Femur (tissue), 1 donor: ENCODE results near the gene FAM83D.

Experiments used
- DNase-seq: peaks from one replicate; pipeline ENCODE4 v3.0.0-alpha.2; 2017

FAM83D gene

GRCh38 chr20:38895098-38895949 is 30.9 kb upstream of the FAM83D start:
- DNase-seq = no peak

GRCh38 chr20:38896009-38896594 is 30.1 kb upstream of the FAM83D start:
- DNase-seq = no peak

- DNase-seq = no peak
Observed at GRCh38 chr20:38897267-38897666, 28.9 kb upstream of the FAM83D start.

GRCh38 chr20:38900606-38901005 is 25.6 kb upstream of the FAM83D start:
- no peak for DNase-seq

GRCh38 chr20:38902601-38903000 is 23.6 kb upstream of the FAM83D start:
- no peak for DNase-seq

GRCh38 chr20:38903335-38903734 is 22.9 kb upstream of the FAM83D start:
- no peak for DNase-seq

GRCh38 chr20:38905375-38905774 is 20.8 kb upstream of the FAM83D start:
- no peak for DNase-seq

- no peak for DNase-seq
Observed at GRCh38 chr20:38907918-38908677, 18.1 kb upstream of the FAM83D start.

GRCh38 chr20:38915355-38915754 is 10.9 kb upstream of the FAM83D start:
- DNase-seq = no peak

GRCh38 chr20:38917657-38918056 is 8.6 kb upstream of the FAM83D start:
- no peak for DNase-seq

GRCh38 chr20:38918172-38918571 is 8.0 kb upstream of the FAM83D start:
- no peak for DNase-seq

GRCh38 chr20:38919683-38920082 is 6.5 kb upstream of the FAM83D start:
- no peak for DNase-seq

GRCh38 chr20:38920411-38920810 is 5.8 kb upstream of the FAM83D start:
- DNase-seq = no peak

GRCh38 chr20:38920851-38921250 is 5.4 kb upstream of the FAM83D start:
- DNase-seq = no peak

- DNase-seq = no peak
Observed at GRCh38 chr20:38924718-38925117, 1.5 kb upstream of the FAM83D start.

- no peak for DNase-seq
Observed at GRCh38 chr20:38926934-38927616, 858 bp downstream of the FAM83D start.

- no peak for DNase-seq
Observed at GRCh38 chr20:38927902-38928578, 1.8 kb downstream of the FAM83D start.

GRCh38 chr20:38930242-38930569 is 4.0 kb downstream of the FAM83D start:
- no peak for DNase-seq

- no peak for DNase-seq
Observed at GRCh38 chr20:38931984-38932383, 5.8 kb downstream of the FAM83D start.

- DNase-seq = no peak
Observed at GRCh38 chr20:38932457-38933120, 6.4 kb downstream of the FAM83D start.

- DNase-seq = no peak
Observed at GRCh38 chr20:38934530-38934929, 8.3 kb downstream of the FAM83D start.

- no peak for DNase-seq
Observed at GRCh38 chr20:38935285-38935684, 9.1 kb downstream of the FAM83D start.
